ACC112 (cell line): ENCODE measurements around the gene MAGI2.

Experiments
- H2AFZ ChIP-seq: fragments of 200-600 bp; sonication (generic); one replicate; pipeline ENCODE4 v1.6.0; 2017; ENCODE audit warnings: antibody characterized with exemption, low read length; ENCODE audit not compliant: unreplicated experiment
- H3K27ac ChIP-seq: fragments of 200-600 bp; sonication (generic); 2 replicates; pipeline ENCODE4 v1.5.1; 2014; ENCODE audit warnings: low read depth, mild to moderate bottlenecking, antibody characterized with exemption, low read length, moderate library complexity
- H3K27me3 ChIP-seq: fragments of 200-600 bp; sonication (generic); 2 replicates; pipeline ENCODE4 v1.6.1; 2014; ENCODE audit warnings: mild to moderate bottlenecking, antibody characterized with exemption, low read length, moderate library complexity, mixed read lengths; ENCODE audit not compliant: insufficient read depth
- H3K36me3 ChIP-seq: fragments of 200-600 bp; sonication (generic); 2 replicates; pipeline ENCODE4 v1.6.1; 2016; ENCODE audit warnings: mild to moderate bottlenecking, antibody characterized with exemption, low read length, moderate library complexity, mixed read lengths; ENCODE audit not compliant: insufficient read depth
- H3K4me1 ChIP-seq: fragments of 200-600 bp; sonication (generic); one replicate; pipeline ENCODE4 v1.6.1; 2016; ENCODE audit warnings: low read length, mixed read lengths; ENCODE audit not compliant: insufficient read depth, unreplicated experiment, control insufficient read depth
- H3K4me3 ChIP-seq: fragments of 200-600 bp; sonication (generic); 2 replicates; pipeline ENCODE4 v1.5.1; 2014; ENCODE audit warnings: mild to moderate bottlenecking, low read depth, low read length
- H3K79me2 ChIP-seq: fragments of 200-600 bp; sonication (generic); one replicate; pipeline ENCODE4 v1.6.0; 2016; ENCODE audit warnings: low read length; ENCODE audit not compliant: control insufficient read depth, unreplicated experiment, insufficient read depth

Gene MAGI2

DNA sequence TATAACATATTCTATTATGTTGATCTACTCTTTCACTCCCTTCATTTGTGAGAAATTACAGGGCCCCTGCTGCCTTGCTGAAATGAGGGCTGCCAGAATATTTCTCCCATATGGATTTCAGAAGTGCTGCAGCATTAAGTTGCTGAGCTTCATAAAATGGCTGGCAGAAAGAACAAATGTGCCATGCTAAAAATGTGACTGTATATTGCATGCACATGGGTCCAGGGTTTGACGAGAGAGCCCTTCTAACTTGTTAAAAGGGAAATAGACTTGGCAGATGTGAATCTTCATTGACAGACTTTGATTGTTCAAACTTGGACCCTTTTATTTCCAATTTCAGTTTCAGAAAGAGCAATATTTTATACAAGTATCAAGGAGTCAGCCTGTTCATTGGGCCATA, 1186.3 kb downstream of the MAGI2 start:
- no peaks in the 10 kb centered on the region for H3K36me3 ChIP-seq
- no peak overlapping the region for H3K4me3 ChIP-seq
- H3K79me2 ChIP-seq: no peaks in the 10 kb centered on the region
- H3K4me1 ChIP-seq: no peaks in the 10 kb centered on the region
- no peak overlapping the region for H2AFZ ChIP-seq
- no peaks in the 10 kb centered on the region for H3K27me3 ChIP-seq
- H3K27ac ChIP-seq: no peak overlapping the region

DNA sequence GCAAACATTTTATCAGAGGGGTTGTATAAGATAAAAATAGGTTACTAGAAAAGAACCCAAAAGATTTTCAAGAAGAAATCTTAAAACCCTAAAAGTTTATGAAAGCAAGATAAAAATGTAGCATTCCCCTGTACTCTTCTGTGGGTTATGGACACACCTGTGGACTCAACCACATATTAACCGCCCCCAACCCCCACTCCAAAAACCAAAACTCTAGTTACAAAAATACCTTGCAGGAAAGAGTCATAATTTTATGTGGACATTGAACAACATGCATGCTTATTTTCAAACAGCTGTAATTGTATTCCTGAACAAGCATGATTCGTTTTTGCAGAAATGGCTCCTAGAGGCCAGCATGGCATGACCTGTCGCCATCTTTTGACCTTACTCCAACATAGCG, 1188.0 kb downstream of the MAGI2 start:
- Histone ChIP-seq H3K27me3 (no peaks in the 10 kb centered on the region), H3K4me1 (no peaks in the 10 kb centered on the region), H3K4me3 (no peak overlapping the region), H3K27ac (no peak overlapping the region), H3K36me3 (no peaks in the 10 kb centered on the region), H2AFZ (no peak overlapping the region), H3K79me2 (no peaks in the 10 kb centered on the region)

DNA sequence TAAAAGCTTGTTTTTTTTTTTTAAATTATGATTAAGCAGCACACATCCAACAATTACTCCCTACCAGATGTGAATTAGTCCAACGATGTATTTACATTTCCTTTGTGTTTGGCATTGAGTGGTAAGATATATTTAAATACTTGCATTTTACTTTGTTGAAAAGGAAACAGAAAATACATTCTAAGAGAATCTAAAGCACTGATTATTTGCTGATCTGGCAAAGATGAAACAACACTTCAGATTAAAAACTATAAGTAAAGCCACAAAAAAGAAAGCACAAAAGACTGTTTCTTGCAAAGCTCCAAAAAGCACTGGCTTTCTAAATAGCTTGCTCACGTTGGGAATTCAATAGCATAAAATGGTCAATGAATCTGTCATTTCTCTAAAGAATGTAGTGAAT, 1188.4 kb downstream of the MAGI2 start:
- no peak overlapping the region for H2AFZ ChIP-seq
- H3K4me1 ChIP-seq: no peaks in the 10 kb centered on the region
- H3K27ac ChIP-seq: no peak overlapping the region
- no peaks in the 10 kb centered on the region for H3K36me3 ChIP-seq
- H3K27me3 ChIP-seq: no peaks in the 10 kb centered on the region
- no peak overlapping the region for H3K4me3 ChIP-seq
- no peaks in the 10 kb centered on the region for H3K79me2 ChIP-seq

DNA sequence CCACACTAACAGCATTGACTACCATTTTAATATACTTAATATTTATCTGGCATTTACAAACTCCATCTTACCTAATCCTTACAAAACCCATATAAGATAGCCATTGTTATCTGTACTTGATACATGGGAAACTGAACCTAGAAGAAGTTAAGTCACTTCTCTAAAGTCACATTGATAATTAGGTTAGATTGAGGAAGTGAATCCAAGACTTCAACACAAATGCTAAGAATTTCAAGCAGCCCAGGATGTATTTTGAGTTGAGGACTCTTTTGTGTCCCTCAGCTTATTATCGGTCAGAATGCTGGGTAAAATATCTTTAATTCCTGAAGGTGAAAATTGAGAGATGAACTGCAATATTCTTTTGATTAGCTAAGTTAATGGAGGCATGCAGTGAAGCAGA, 1189.4 kb downstream of the MAGI2 start:
- H3K79me2 ChIP-seq: no peaks in the 10 kb centered on the region
- H3K4me1 ChIP-seq: no peaks in the 10 kb centered on the region
- no peak overlapping the region for H3K4me3 ChIP-seq
- H3K27ac ChIP-seq: no peak overlapping the region
- no peaks in the 10 kb centered on the region for H3K36me3 ChIP-seq
- no peak overlapping the region for H2AFZ ChIP-seq
- H3K27me3 ChIP-seq: no peaks in the 10 kb centered on the region

DNA sequence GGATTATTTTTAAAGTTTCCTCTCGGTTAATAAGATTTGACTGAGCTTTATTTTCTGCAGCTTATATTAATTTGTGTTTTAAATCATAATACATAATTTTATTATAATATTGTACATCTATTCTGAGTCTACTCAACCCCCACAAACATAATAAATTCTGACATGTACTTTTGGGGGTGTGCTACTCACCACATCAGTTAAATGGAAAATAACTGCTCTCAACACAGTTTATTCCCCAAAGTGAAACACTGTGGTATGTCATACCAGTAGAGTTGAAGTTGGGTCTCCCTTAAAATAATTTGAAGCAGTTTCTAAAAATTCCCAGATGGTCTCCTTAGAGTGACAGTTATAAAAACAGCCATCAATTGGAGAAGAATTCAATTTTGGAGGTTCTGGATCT, 1191.7 kb downstream of the MAGI2 start:
- H3K4me3 ChIP-seq: no peak overlapping the region
- no peaks in the 10 kb centered on the region for H3K79me2 ChIP-seq
- no peak overlapping the region for H2AFZ ChIP-seq
- no peaks in the 10 kb centered on the region for H3K36me3 ChIP-seq
- no peaks in the 10 kb centered on the region for H3K27me3 ChIP-seq
- H3K27ac ChIP-seq: no peak overlapping the region
- H3K4me1 ChIP-seq: no peaks in the 10 kb centered on the region

DNA sequence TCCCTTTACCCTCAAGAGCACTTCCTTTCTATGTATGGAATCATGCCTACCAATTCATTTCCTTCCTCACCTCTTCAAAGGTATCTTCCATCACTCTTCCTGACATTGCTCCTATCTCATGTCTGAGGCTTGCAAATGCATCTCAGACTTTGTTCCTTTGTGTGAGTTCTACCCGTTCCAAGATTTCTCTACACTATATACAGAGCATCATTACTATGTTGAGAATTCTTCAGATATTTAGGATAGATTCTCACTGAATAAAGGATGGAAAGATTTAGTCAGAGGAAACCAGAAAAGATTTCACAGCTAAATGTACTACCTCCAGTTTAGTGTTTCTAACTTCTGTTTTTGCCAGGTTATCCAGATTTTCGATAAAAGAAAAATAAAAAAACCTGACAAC, 1192.2 kb downstream of the MAGI2 start:
- no peaks in the 10 kb centered on the region for H3K36me3 ChIP-seq
- no peaks in the 10 kb centered on the region for H3K79me2 ChIP-seq
- no peaks in the 10 kb centered on the region for H3K4me1 ChIP-seq
- H3K27me3 ChIP-seq: no peaks in the 10 kb centered on the region
- no peak overlapping the region for H3K4me3 ChIP-seq
- no peak overlapping the region for H2AFZ ChIP-seq
- H3K27ac ChIP-seq: no peak overlapping the region

DNA sequence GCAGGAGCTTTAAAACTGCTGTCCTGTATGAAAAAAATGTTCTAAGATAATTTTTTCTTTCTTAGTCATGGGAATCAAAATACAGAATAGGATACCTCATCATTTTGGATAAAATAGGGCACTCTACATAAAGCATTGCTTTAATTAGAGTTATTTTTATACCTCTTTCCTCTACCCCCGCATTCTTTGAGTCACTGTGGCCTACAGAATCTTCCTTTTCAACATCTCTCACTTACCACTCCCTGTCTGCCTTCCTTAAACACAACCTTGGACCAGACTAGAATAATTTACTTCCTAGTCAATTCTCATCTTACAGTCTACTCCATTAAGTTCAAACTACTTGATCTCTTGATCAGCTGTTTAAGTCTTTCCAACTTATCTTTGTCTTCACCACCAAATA, 1192.6 kb downstream of the MAGI2 start:
- Histone ChIP-seq H3K27ac (no peak overlapping the region), H3K27me3 (no peaks in the 10 kb centered on the region), H3K79me2 (no peaks in the 10 kb centered on the region), H2AFZ (no peak overlapping the region), H3K4me3 (no peak overlapping the region), H3K4me1 (no peaks in the 10 kb centered on the region), H3K36me3 (no peaks in the 10 kb centered on the region)

DNA sequence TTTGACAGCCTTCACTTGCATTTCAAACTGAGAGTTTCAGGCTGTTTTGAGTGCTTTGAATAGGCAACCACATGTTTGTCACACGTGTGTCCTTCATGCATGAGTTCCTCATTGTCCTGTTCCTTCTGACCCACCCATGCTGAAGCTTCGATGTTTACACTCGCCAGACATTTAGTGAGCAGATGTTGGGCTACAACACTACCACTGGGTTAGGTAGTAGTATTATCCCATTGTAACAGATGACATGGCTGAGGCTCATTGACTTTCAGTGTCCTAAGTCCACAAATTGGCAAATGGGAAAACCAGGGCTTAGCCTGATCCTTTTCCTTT, 1198.8 kb downstream of the MAGI2 start:
- Histone ChIP-seq H3K4me3 (no peak overlapping the region), H3K36me3 (no peaks in the 10 kb centered on the region), H3K4me1 (no peaks in the 10 kb centered on the region), H2AFZ (no peak overlapping the region), H3K79me2 (no peaks in the 10 kb centered on the region), H3K27ac (no peak overlapping the region), H3K27me3 (no peaks in the 10 kb centered on the region)

DNA sequence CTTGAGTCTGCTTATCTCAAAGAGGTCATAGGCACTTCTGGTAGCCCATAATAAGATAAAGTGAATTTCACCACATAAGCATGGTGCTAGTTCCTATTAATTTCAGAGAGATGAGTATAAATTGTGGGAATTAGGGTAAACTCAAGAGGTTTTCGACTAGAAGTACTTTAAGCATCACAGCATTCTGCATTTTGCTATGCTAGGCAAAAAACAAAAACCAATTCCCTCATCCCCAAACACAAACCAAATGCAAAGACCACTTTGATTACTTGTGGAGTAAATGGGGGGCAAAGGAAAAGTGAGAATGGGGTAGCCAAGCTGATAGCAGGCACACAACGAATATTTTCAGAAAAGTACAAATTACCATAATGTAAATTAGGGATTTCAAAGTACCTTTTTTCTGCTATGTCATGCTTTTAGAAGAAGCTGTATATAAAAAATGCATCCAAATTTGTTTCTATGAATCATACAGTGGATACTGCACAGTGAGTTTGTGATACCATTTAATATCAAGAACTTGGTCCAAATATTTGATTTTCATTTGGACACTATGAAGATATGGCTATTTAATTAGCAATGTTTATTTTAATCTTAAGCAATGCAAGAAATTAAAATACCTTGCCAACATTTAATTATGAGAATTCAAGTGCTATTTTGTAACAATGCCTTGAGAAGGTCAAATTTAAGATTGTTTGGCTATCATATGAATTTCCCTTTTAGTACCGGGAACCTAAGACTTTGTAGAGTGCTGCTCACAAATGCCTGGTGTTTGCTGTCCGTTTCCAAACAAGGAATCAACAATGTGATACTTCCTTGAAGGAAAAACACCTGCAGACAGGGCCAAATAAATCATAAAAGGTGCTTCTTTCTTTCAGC, 1199.4 kb downstream of the MAGI2 start:
- H3K27ac ChIP-seq: no peak overlapping the region
- H3K4me3 ChIP-seq: no peak overlapping the region
- no peaks in the 10 kb centered on the region for H3K4me1 ChIP-seq

DNA sequence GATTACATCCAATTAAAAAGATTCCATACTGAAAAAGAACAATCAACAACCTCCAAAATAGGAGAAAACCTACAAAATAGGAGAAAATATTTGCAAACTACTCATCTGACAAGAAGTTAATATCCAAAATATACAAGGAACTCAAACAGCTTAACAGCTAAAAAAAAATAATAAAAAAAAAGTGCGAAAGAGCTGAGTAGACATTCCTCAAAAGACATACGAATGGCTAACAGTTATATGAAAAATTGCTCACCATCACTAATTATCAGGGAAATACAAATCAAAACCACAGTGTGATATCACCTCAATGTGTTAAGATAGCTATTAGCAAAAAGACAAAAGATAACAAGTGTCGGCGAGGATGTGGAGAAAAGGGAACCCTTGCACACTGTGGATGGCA, 1204.6 kb downstream of the MAGI2 start:
- H3K4me1 ChIP-seq: no peaks in the 10 kb centered on the region
- no peaks in the 10 kb centered on the region for H3K79me2 ChIP-seq
- H2AFZ ChIP-seq: no peak overlapping the region
- no peak overlapping the region for H3K4me3 ChIP-seq
- no peaks in the 10 kb centered on the region for H3K36me3 ChIP-seq
- no peak overlapping the region for H3K27ac ChIP-seq
- H3K27me3 ChIP-seq: no peaks in the 10 kb centered on the region

More for the DNA sequence above, 1199.4 kb downstream of the MAGI2 start:
- H3K79me2 ChIP-seq: no peaks in the 10 kb centered on the region
- no peak overlapping the region for H2AFZ ChIP-seq
- H3K27me3 ChIP-seq: no peaks in the 10 kb centered on the region
- no peaks in the 10 kb centered on the region for H3K36me3 ChIP-seq

DNA sequence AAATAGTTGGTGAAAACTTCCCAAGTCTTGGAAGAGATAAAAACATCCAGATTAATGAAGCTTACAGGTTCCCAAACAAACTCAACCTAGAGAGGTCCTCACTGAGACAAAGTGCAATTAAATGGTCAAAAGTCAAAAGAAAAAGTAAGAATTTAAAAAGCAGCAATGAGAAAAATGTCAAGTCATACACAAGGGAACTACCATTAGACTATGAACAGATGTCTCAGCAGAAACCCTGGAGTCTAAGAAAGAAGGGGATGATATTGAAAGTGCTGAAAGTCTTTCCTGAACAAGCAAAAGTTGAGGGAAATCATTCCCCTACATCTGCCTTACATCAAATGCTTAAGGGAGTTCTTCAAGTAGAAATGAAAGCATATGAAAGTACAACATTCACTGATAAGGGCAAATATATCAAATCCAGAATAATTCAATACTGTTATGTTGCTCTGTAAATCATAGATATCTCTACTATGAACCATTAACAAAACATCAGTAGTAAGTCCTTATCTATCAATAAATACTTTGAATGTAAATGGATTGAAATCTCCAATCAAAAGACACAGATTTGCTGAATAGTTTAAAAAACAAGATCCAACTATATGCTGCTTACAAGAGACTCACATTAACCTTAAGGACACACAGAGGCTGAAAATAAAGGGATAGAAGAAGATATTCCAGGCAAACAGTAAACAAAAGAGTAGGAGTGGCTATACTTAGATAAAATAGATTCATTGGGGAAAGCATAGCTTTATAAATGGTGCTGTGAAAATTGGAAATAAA, 1205.4 kb downstream of the MAGI2 start:
- Histone ChIP-seq H3K27me3 (no peaks in the 10 kb centered on the region), H3K4me3 (no peak overlapping the region), H3K4me1 (no peaks in the 10 kb centered on the region), H3K79me2 (no peaks in the 10 kb centered on the region), H3K27ac (no peak overlapping the region), H3K36me3 (no peaks in the 10 kb centered on the region), H2AFZ (no peak overlapping the region)
